Esophagus muscularis mucosa (tissue), 4 donors: ENCODE results near the gene WDFY4.

Experiments used
- EP300 ChIP-seq: sonication (generic); formaldehyde crosslinking; IDR thresholded peaks from one replicate; pipeline ENCODE4 v1.6.1; 2017; ENCODE audit warnings: antibody characterized with exemption
- POLR2A ChIP-seq: fragments of 450-650 bp; IDR thresholded peaks from one replicate; pipeline ENCODE4 v1.6.1; 2017; ENCODE audit warnings: antibody characterized with exemption, moderate library complexity, mild to moderate bottlenecking, low read depth
- POLR2AphosphoS5 ChIP-seq, 2 donors: sonication (generic); formaldehyde crosslinking; IDR thresholded peaks; one replicate each; pipeline ENCODE4 v1.6.1; 2017; ENCODE audit warnings: antibody characterized with exemption in 2 of 2
- TF ChIP-seq, protein P1 (sequence below), 3 experiments: fragments of 200-600 bp in 2 of 3; fragments of 450-650 bp in 1 of 3; sonication (generic) in 2 of 3; IDR thresholded peaks; one replicate each; pipeline ENCODE4 v1.5.1; 2017 to 2019; ENCODE audit warnings: antibody characterized with exemption in 3 of 3, mild to moderate bottlenecking in 2 of 3, moderate library complexity in 1 of 3

DNA sequence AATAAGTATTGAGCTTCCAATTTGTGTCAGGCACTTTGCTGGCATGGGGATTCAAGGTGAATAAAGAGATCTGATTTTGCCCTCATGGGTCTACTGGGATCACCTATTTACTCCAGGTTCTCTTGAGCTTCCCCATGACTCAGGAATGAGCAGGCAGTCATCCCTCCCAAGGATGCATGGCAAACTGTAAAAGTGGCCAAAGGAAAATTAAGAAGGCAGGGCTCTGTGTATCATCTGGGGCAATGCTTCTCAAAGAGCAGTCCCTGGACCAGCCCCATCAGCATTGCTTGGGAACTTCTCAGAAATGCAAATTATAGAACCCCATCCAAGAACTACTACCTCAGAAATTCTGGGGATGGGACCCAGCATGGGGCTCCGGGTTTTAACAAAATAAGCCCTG is 48.7 kb downstream of the WDFY4 start:
- TF ChIP-seq POLR2A (no peak), EP300 (no peak), POLR2AphosphoS5 (IDR thresholded peaks at IDR 0.05) (no peak)
- TF ChIP-seq, protein P1, sequence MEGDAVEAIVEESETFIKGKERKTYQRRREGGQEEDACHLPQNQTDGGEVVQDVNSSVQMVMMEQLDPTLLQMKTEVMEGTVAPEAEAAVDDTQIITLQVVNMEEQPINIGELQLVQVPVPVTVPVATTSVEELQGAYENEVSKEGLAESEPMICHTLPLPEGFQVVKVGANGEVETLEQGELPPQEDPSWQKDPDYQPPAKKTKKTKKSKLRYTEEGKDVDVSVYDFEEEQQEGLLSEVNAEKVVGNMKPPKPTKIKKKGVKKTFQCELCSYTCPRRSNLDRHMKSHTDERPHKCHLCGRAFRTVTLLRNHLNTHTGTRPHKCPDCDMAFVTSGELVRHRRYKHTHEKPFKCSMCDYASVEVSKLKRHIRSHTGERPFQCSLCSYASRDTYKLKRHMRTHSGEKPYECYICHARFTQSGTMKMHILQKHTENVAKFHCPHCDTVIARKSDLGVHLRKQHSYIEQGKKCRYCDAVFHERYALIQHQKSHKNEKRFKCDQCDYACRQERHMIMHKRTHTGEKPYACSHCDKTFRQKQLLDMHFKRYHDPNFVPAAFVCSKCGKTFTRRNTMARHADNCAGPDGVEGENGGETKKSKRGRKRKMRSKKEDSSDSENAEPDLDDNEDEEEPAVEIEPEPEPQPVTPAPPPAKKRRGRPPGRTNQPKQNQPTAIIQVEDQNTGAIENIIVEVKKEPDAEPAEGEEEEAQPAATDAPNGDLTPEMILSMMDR (IDR thresholded peaks at IDR 0.05) = no peak
